ENCODE results near the gene PCBP3. TPM values are rescaled to one million over a fixed set of nuclear protein-coding genes. Genes with fewer than 3 reads are reported as not detected.

The PCBP3 gene
- total RNA-seq, 2 experiments from 2014 or later: 3.4 to 3.8 TPM

GRCh38 chr21:45944601-45945000 lies 301.1 kb downstream of the PCBP3 start:
- Histone ChIP-seq H3K27ac (ENCODE audit: low read depth in 1 of 2, low read length in 2 of 2) (no peak overlapping the region), H3K9me3 (ENCODE audit: control insufficient read depth in 1 of 2, insufficient read depth in 1 of 2, low read length in 2 of 2) (peaks cover 0 to 6% of the 10 kb centered on the region in 2 experiments), H3K36me3 (ENCODE audit: insufficient read depth, low read length) (no peaks in the 10 kb centered on the region), H3K27me3 (ENCODE audit: control insufficient read depth in 1 of 2, insufficient read depth in 2 of 2, low read length in 2 of 2) (no peaks in the 10 kb centered on the region), H3K4me1 (ENCODE audit: insufficient read depth, low read length) (no peaks in the 10 kb centered on the region), H3K4me3 (ENCODE audit: low read length) (no peak overlapping the region)
- H3K27me3 Mint-ChIP-seq: no peaks in the 10 kb centered on the region
- H3K4me1 Mint-ChIP-seq (ENCODE audit: low read depth): no peaks in the 10 kb centered on the region
- H3K4me3 Mint-ChIP-seq: no peak overlapping the region
- ChIA-PET CTCF (no interaction called here), POLR2A (no interaction called here)
- no peak overlapping the region for H3K27ac Mint-ChIP-seq
- no peak for TF ChIP-seq CTCF (IDR thresholded peaks at IDR 0.05)
- ATAC-seq (ENCODE audit: poor library complexity): no peak
- H3K9me3 Mint-ChIP-seq: no peaks in the 10 kb centered on the region
- intact Hi-C loops (cut with DNase I, micrococcal nuclease): loop anchor here in 1 of 2 experiments (10.0 kb wide), 1 partner anchor 70 kb away; no protein-coding TSS in a partner anchor
- no peaks in the 10 kb centered on the region for H3K36me3 Mint-ChIP-seq (ENCODE audit: low read depth)
- DNase-seq: no peak

- intact Hi-C loops (cut with DNase I, micrococcal nuclease): loop anchor here in 1 of 2 experiments (10.0 kb wide), 1 partner anchor 70 kb away; no protein-coding TSS in a partner anchor
- DNase-seq (no peak), ATAC-seq (ENCODE audit: poor library complexity) (no peak)
- no peaks in the 10 kb centered on the region for H3K4me1 ChIP-seq (ENCODE audit: insufficient read depth, low read length)
- Mint-ChIP-seq H3K36me3 (ENCODE audit: low read depth) (no peaks in the 10 kb centered on the region), H3K4me1 (ENCODE audit: low read depth) (no peaks in the 10 kb centered on the region), H3K27me3 (no peaks in the 10 kb centered on the region), H3K4me3 (no peak overlapping the region), H3K9me3 (no peaks in the 10 kb centered on the region), H3K27ac (no peak overlapping the region)
- ChIA-PET POLR2A (no interaction called here), CTCF (no interaction called here)
- H3K27me3 ChIP-seq (ENCODE audit: control insufficient read depth in 1 of 2, insufficient read depth in 2 of 2, low read length in 2 of 2): no peaks in the 10 kb centered on the region
- H3K4me3 ChIP-seq (ENCODE audit: low read length): no peak overlapping the region
- TF ChIP-seq CTCF (IDR thresholded peaks at IDR 0.05): no peak
- H3K9me3 ChIP-seq (ENCODE audit: control insufficient read depth in 1 of 2, insufficient read depth in 1 of 2, low read length in 2 of 2): peaks cover 0 to 6% of the 10 kb centered on the region in 2 experiments
- no peaks in the 10 kb centered on the region for H3K36me3 ChIP-seq (ENCODE audit: insufficient read depth, low read length)
- H3K27ac ChIP-seq (ENCODE audit: low read depth in 1 of 2, low read length in 2 of 2): no peak overlapping the region
These were observed 301.7 kb downstream of the PCBP3 start for GRCh38 chr21:45945066-45945867.

- ATAC-seq (ENCODE audit: poor library complexity) (no peak), DNase-seq (no peak)
- POLR2A ChIA-PET: no interaction called here
- Mint-ChIP-seq H3K4me1 (ENCODE audit: low read depth) (no peaks in the 10 kb centered on the region), H3K27me3 (no peaks in the 10 kb centered on the region), H3K9me3 (no peaks in the 10 kb centered on the region), H3K36me3 (ENCODE audit: low read depth) (no peaks in the 10 kb centered on the region), H3K4me3 (no peak overlapping the region), H3K27ac (no peak overlapping the region)
- H3K9me3 ChIP-seq (ENCODE audit: control insufficient read depth in 1 of 2, insufficient read depth in 1 of 2, low read length in 2 of 2): peaks cover 0 to 6% of the 10 kb centered on the region in 2 experiments
- H3K4me1 ChIP-seq (ENCODE audit: insufficient read depth, low read length): no peaks in the 10 kb centered on the region
- intact Hi-C loops (cut with DNase I, micrococcal nuclease): loop anchor here in 1 of 2 experiments (10.0 kb wide), 1 partner anchor 69 kb away; no protein-coding TSS in a partner anchor
- H3K27me3 ChIP-seq (ENCODE audit: control insufficient read depth in 1 of 2, insufficient read depth in 2 of 2, low read length in 2 of 2): no peaks in the 10 kb centered on the region
- no peak for TF ChIP-seq CTCF (IDR thresholded peaks at IDR 0.05)
- H3K4me3 ChIP-seq (ENCODE audit: low read length): no peak overlapping the region
- H3K36me3 ChIP-seq (ENCODE audit: insufficient read depth, low read length): no peaks in the 10 kb centered on the region
- CTCF ChIA-PET: no interaction called here
- no peak overlapping the region for H3K27ac ChIP-seq (ENCODE audit: low read depth in 1 of 2, low read length in 2 of 2)
These were observed 302.3 kb downstream of the PCBP3 start for GRCh38 chr21:45945868-45946210.

Measured in CD4-positive, alpha-beta T cell (primary cell).